ENCODE results near the gene SH3GL2. TPM values are rescaled to one million over a fixed set of nuclear protein-coding genes. Genes with fewer than 3 reads are reported as not detected.

The SH3GL2 gene
- total and polyA plus RNA-seq, 9 of the 15 experiments (the other 6 are each of a cell fraction or from before 2014, with no cell fraction given): not detected

DNA sequence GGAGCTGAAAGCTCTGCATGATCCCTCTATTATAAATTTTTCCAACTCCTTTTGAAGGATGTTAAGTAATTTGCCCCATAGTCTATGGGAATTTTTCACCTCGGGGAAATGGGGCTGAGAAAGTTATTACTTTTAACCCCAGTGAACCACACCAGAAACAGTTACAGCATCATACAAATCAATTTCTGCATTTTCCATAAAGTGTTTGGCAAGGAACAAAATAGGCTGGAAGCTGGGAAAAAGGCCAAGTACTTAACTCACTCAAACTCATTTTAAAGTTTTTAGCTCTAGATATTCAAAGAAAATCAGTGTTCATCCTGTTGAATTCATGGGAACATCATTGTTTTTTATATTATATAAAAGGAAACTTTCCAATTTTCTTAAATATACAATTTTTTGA is 160.9 kb downstream of the SH3GL2 start (continued):
- no peak for TF ChIP-seq ZNF318 (IDR thresholded peaks at IDR 0.05; ENCODE audit: borderline replicate concordance in 1 of 2, low read depth in 1 of 2)

GRCh38 chr9:17742067-17742466 is 163.2 kb downstream of the SH3GL2 start:
- in situ Hi-C loops (cut with MboI): no loop called here
- DNase-seq (ENCODE audit: extremely low read depth in 1 of 4, low spot score in 3 of 4) (no peak), ATAC-seq (no peak), FAIRE-seq (no peak)
- Histone ChIP-seq H3K36me3 (ENCODE audit: control insufficient read depth, insufficient read depth, low read length) (no peaks in the 10 kb centered on the region), H3K27ac (ENCODE audit: extremely low read depth, low read depth, low read length) (no peak overlapping the region), H3K4me2 (ENCODE audit: insufficient read depth, low read length) (no peak overlapping the region), H3K4me1 (replicated peaks in 1 of 2; ENCODE audit: control insufficient read depth in 2 of 2, insufficient read depth in 2 of 2, low read length in 2 of 2) (no peaks in the 10 kb centered on the region), H4K20me1 (replicated peaks; ENCODE audit: control insufficient read depth, insufficient read depth, low read length) (no peaks in the 10 kb centered on the region), H2AFZ (ENCODE audit: low read depth, low read length) (no peak overlapping the region), H3K4me3 (no peak overlapping the region), H3K9me1 (ENCODE audit: control insufficient read depth, insufficient read depth, low read length) (no peaks in the 10 kb centered on the region), H3K9me3 (replicated peaks; ENCODE audit: control insufficient read depth, insufficient read depth, low read depth, low read length) (no peaks in the 10 kb centered on the region), H3K9ac (ENCODE audit: insufficient read depth in 1 of 2, low read depth in 2 of 2, low read length in 2 of 2) (no peak overlapping the region), H3K79me2 (ENCODE audit: control insufficient read depth, insufficient read depth, low read length) (no peaks in the 10 kb centered on the region), H3K27me3 (ENCODE audit: control insufficient read depth in 2 of 2, insufficient read depth in 2 of 2, low read length in 2 of 2) (no peaks in the 10 kb centered on the region)
- 0% methylated on average over 3 of the region's 3 CpGs for WGBS (ENCODE audit: insufficient coverage, low coverage, missing lambda C conversion rate)
- no TSS peak for BruUV-seq (replicated peaks)
- intact Hi-C loops (cut with micrococcal nuclease): no loop called here
- ChIA-PET CTCF (ENCODE audit: low intra/inter-chr PET ratio) (no interaction called here), POLR2A (no interaction called here)
- TF ChIP-seq HDGF (IDR thresholded peaks at IDR 0.05): no peak
